Peyer's patch (tissue), 4 donors: Measurements from ENCODE around the gene BMPER.

Experiments used
- CTCF ChIP-seq, 6 experiments: fragments of 450-650 bp in 4 of 6; fragments of 200-600 bp in 2 of 6; sonication (generic) in 1 of 6; IDR thresholded peaks; one replicate each; pipeline ENCODE4 v1.5.1; 2017 to 2019; ENCODE audit warnings: antibody characterized with exemption in 6 of 6, mild to moderate bottlenecking in 3 of 6, moderate library complexity in 1 of 6
- POLR2A ChIP-seq, 2 donors: fragments of 450-650 bp; IDR thresholded peaks; one replicate each; pipeline ENCODE4 v1.5.1; 2017; ENCODE audit warnings: antibody characterized with exemption in 2 of 2, mild to moderate bottlenecking in 2 of 2, moderate library complexity in 2 of 2

- TF ChIP-seq CTCF (IDR thresholded peaks at IDR 0.05) (no peak), POLR2A (IDR thresholded peaks at IDR 0.05) (no peak)
Measured at GRCh38 chr7:34054075-34054474, 148.7 kb downstream of the BMPER start.
